Activated naive CD8-positive, alpha-beta T cell (primary cell): ENCODE results near the gene CAMSAP1.
"Not testable (repeated sequence)": the region's sequence is repeated elsewhere in the genome, so short reads cannot be mapped to it uniquely, and the experiment has no call there.

Experiments
- H3K27ac Mint-ChIP-seq: one replicate; pipeline ENCODE4 v1.8.0; 2021; ENCODE audit warnings: mixed read lengths
- H3K27me3 Mint-ChIP-seq: one replicate; pipeline ENCODE4 v1.8.0; 2021; ENCODE audit warnings: mixed read lengths
- H3K36me3 Mint-ChIP-seq: one replicate; pipeline ENCODE4 v1.8.0; 2021; ENCODE audit warnings: mixed read lengths
- H3K4me1 Mint-ChIP-seq: one replicate; pipeline ENCODE4 v1.8.0; 2021; ENCODE audit warnings: low read depth, mixed read lengths
- H3K4me3 Mint-ChIP-seq: one replicate; pipeline ENCODE4 v1.8.0; 2021; ENCODE audit warnings: mild to moderate bottlenecking, mixed read lengths
- H3K9me3 Mint-ChIP-seq: one replicate; pipeline ENCODE4 v1.8.0; 2021; ENCODE audit warnings: low read depth, mixed read lengths

CAMSAP1 gene

GRCh38 chr9:135914921-135915320 lies 7.6 kb upstream of the CAMSAP1 start:
- Mint-ChIP-seq H3K36me3 (peaks cover 57% of the 10 kb centered on the region), H3K4me1 (peaks cover 11% of the 10 kb centered on the region), H3K27ac (no peak overlapping the region), H3K9me3 (peaks cover 23% of the 10 kb centered on the region), H3K27me3 (no peaks in the 10 kb centered on the region), H3K4me3 (no peak overlapping the region)

- H3K27me3 Mint-ChIP-seq, H3K27ac Mint-ChIP-seq, H3K9me3 Mint-ChIP-seq: not testable (repeated sequence)
- Mint-ChIP-seq H3K4me3 (peak overlapping the region; percentile 5), H3K4me1 (peaks cover 26% of the 10 kb centered on the region), H3K36me3 (peaks cover 49% of the 10 kb centered on the region)
Measured at GRCh38 chr9:135911233-135911632, 3.9 kb upstream of the CAMSAP1 start.

- Mint-ChIP-seq H3K4me3 (no peak overlapping the region), H3K4me1 (peaks cover 31% of the 10 kb centered on the region), H3K27me3 (no peaks in the 10 kb centered on the region), H3K36me3 (peaks cover 44% of the 10 kb centered on the region), H3K9me3 (peaks cover 7% of the 10 kb centered on the region), H3K27ac (no peak overlapping the region)
Measured at GRCh38 chr9:135910757-135911156, 3.4 kb upstream of the CAMSAP1 start.

GRCh38 chr9:135910216-135910615 lies 2.9 kb upstream of the CAMSAP1 start:
- Mint-ChIP-seq H3K36me3 (peaks cover 38% of the 10 kb centered on the region), H3K4me1 (peaks cover 37% of the 10 kb centered on the region), H3K27me3 (no peaks in the 10 kb centered on the region), H3K27ac (no peak overlapping the region), H3K9me3 (peaks cover 7% of the 10 kb centered on the region), H3K4me3 (peak overlapping the region; percentile 44)

DNA sequence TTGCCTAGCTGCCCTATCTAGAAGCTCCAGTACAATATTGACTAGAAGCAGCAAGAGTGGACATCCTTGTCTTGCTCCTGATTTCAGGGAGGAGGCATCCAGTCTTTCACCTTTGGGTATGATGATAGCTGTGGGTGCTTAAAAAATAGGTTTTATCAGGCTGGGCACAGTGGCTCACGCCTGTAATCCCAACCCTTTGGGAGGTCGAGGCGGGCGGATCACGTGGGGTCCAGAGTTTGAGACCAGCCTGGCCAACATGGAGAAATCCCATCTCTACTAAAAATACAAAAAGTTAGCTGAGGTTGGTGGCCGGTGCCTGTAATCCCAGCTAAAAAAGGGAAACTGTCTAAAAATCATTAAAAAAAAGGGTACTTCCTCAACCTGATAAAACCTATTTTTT lies 2.0 kb upstream of the CAMSAP1 start:
- Mint-ChIP-seq H3K9me3 (peaks cover 7% of the 10 kb centered on the region), H3K36me3 (peaks cover 30% of the 10 kb centered on the region), H3K4me3 (peak overlapping the region; percentile 88), H3K27ac (peak overlapping the region; percentile 76), H3K4me1 (peaks cover 41% of the 10 kb centered on the region), H3K27me3 (no peaks in the 10 kb centered on the region)

- H3K9me3 Mint-ChIP-seq, result peaks cover 7% of the 10 kb centered on the region
- peak overlapping the region; percentile 76 for H3K27ac Mint-ChIP-seq
- no peaks in the 10 kb centered on the region for H3K27me3 Mint-ChIP-seq
- peaks cover 28% of the 10 kb centered on the region for H3K36me3 Mint-ChIP-seq
- peak overlapping the region; percentile 88 for H3K4me3 Mint-ChIP-seq
- peaks cover 42% of the 10 kb centered on the region for H3K4me1 Mint-ChIP-seq
Measured at GRCh38 chr9:135908754-135909204, 1.4 kb upstream of the CAMSAP1 start.

GRCh38 chr9:135908093-135908753 lies 877 bp upstream of the CAMSAP1 start:
- Mint-ChIP-seq H3K4me1 (peaks cover 47% of the 10 kb centered on the region), H3K27me3 (no peaks in the 10 kb centered on the region), H3K27ac (peak overlapping the region; percentile 76), H3K4me3 (peak overlapping the region; percentile 88), H3K9me3 (peaks cover 3% of the 10 kb centered on the region), H3K36me3 (peaks cover 22% of the 10 kb centered on the region)

GRCh38 chr9:135907006-135907430 lies 328 bp downstream of the CAMSAP1 start:
- peaks cover 52% of the 10 kb centered on the region for H3K4me1 Mint-ChIP-seq
- peaks cover 3% of the 10 kb centered on the region for H3K9me3 Mint-ChIP-seq
- no peak overlapping the region for H3K4me3 Mint-ChIP-seq
- no peak overlapping the region for H3K27ac Mint-ChIP-seq
- H3K36me3 Mint-ChIP-seq, result peaks cover 25% of the 10 kb centered on the region
- H3K27me3 Mint-ChIP-seq, result no peaks in the 10 kb centered on the region

DNA sequence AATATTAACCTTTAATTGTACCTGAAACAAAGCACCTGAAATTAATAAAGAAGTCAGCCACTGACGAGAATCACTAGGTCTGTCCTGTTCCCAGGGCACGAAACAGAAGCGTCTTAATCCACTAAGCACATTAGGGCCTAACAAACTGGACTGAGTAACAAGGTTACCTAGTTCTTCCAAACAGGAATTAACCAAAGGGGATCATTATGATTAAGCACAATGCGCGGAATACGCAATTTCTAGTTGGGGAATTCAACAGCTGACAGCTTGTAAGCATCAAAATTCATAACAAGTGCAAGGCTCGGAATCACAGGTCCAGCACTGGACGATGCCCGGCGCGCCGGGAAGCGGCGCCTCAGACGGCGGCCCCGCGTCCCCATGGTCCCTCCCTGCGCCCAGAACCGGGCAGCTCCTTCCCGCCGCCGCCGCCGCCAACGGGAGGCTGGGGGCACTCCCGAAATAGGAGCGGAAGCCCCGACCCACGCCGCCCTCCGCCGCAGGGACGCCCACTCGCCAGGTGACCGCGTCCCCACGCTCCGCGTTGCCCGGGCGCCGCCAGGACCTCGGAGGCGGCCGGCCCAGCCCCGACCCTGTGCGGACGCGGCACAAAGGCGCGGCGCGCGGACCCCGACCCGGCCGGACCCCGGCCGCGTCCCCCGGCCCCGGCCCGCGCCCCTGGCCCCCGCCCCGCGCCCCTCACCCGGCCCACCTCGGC lies 898 bp downstream of the CAMSAP1 start:
- no peaks in the 10 kb centered on the region for H3K27me3 Mint-ChIP-seq
- peaks cover 2% of the 10 kb centered on the region for H3K9me3 Mint-ChIP-seq
- peak overlapping the region; percentile 91 for H3K27ac Mint-ChIP-seq
- peak overlapping the region; percentile 93 for H3K4me3 Mint-ChIP-seq
- H3K36me3 Mint-ChIP-seq, result peaks cover 27% of the 10 kb centered on the region
- peaks cover 55% of the 10 kb centered on the region for H3K4me1 Mint-ChIP-seq

- Mint-ChIP-seq H3K4me3 (peak overlapping the region; percentile 93), H3K36me3 (peaks cover 19% of the 10 kb centered on the region), H3K9me3 (no peaks in the 10 kb centered on the region), H3K27me3 (no peaks in the 10 kb centered on the region), H3K4me1 (peaks cover 59% of the 10 kb centered on the region), H3K27ac (peak overlapping the region; percentile 91)
Measured at GRCh38 chr9:135905380-135906258, 1.7 kb downstream of the CAMSAP1 start.

- Mint-ChIP-seq H3K27ac (no peak overlapping the region), H3K9me3 (peaks cover under 1% of the 10 kb centered on the region), H3K4me3 (no peak overlapping the region), H3K27me3 (no peaks in the 10 kb centered on the region), H3K36me3 (peaks cover 12% of the 10 kb centered on the region), H3K4me1 (peaks cover 57% of the 10 kb centered on the region)
Measured at GRCh38 chr9:135903786-135904520, 3.4 kb downstream of the CAMSAP1 start.

- Mint-ChIP-seq H3K27me3 (no peaks in the 10 kb centered on the region), H3K4me3 (no peak overlapping the region), H3K4me1 (peaks cover 56% of the 10 kb centered on the region), H3K9me3 (peaks cover 3% of the 10 kb centered on the region), H3K27ac (no peak overlapping the region), H3K36me3 (peaks cover 12% of the 10 kb centered on the region)
Measured at GRCh38 chr9:135903358-135903656, 4.0 kb downstream of the CAMSAP1 start.

DNA sequence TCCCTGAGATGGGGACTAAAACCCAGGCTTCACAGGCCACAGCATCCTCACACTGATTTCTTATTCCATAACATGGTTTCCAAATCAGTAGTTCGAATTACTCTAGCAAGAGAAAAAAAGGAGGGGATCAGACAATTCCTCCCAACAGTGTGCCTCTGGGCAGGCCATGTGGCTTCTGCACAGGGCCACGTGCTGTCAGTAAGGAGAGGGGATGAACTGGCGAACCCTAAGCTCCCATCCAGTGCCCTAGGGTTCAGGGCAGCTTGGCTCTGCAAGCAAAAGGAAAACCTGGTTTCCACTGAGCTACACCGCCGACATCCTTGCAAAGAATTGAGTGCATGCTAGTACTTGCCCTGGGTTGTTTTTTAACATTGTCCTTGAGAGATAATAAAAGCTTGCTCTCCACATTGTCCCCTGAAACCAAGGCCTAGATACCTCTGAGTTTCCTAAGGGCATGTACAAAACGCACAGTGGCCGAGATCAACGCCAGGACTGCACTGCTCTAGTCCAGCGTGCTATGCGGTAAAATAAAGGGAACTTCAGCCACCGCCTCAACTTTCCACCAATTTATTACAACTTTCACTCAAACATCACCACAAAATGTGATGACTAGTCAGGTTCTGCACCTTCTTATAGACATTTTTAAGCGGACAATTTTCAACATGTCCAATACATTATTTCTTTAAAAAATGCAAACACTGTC lies 4.5 kb downstream of the CAMSAP1 start:
- Mint-ChIP-seq H3K27me3 (no peaks in the 10 kb centered on the region), H3K4me1 (peaks cover 60% of the 10 kb centered on the region), H3K27ac (no peak overlapping the region), H3K36me3 (peaks cover 12% of the 10 kb centered on the region), H3K4me3 (no peak overlapping the region), H3K9me3 (peaks cover 3% of the 10 kb centered on the region)

- no peak overlapping the region for H3K4me3 Mint-ChIP-seq
- H3K4me1 Mint-ChIP-seq, result peaks cover 67% of the 10 kb centered on the region
- no peak overlapping the region for H3K27ac Mint-ChIP-seq
Measured at GRCh38 chr9:135901826-135902225, 5.5 kb downstream of the CAMSAP1 start.

More at GRCh38 chr9:135901826-135902225, 5.5 kb downstream of the CAMSAP1 start:
- peaks cover 12% of the 10 kb centered on the region for H3K36me3 Mint-ChIP-seq
- H3K27me3 Mint-ChIP-seq, result no peaks in the 10 kb centered on the region
- peaks cover 3% of the 10 kb centered on the region for H3K9me3 Mint-ChIP-seq
